H1 (cell line): ENCODE data around the gene ASAP2. TPM values are rescaled to one million over a fixed set of nuclear protein-coding genes. Genes with fewer than 3 reads are reported as not detected.

ENCODE experiments used
- CHD7 ChIP-seq: fragments of 300-600 bp; sonication (generic); IDR thresholded peaks from 2 replicates; pipeline ENCODE4 v1.7.1; 2012; ENCODE audit warnings: low read length, moderate library complexity, mild to moderate bottlenecking, inconsistent platforms; ENCODE audit not compliant: insufficient replicate concordance
- CREB1 ChIP-seq: IDR thresholded peaks from 2 replicates; pipeline ENCODE4 v1.6.1; 2012; ENCODE audit warnings: inconsistent platforms
- CTBP2 ChIP-seq: IDR thresholded peaks from 2 replicates; pipeline ENCODE4 v1.7.0; 2011; ENCODE audit warnings: borderline replicate concordance, mild to moderate bottlenecking, moderate library complexity, mixed read lengths, low read length; ENCODE audit not compliant: insufficient read depth, insufficient read length
- EP300 ChIP-seq, 2 experiments: IDR thresholded peaks; 1 replicate in 1 of 2; 2 replicates in 1 of 2; pipeline ENCODE4 v1.6.1; 2011 to 2012; ENCODE audit warnings: low read depth in 2 of 2, low read length in 2 of 2, mild to moderate bottlenecking in 2 of 2, borderline replicate concordance in 1 of 2, inconsistent platforms in 1 of 2, moderate library complexity in 1 of 2
- GTF2F1 ChIP-seq: IDR thresholded peaks from 2 replicates; pipeline ENCODE4 v1.6.1; 2012; ENCODE audit warnings: low read depth, low read length, improper control_type of control experiment, borderline replicate concordance
- JUND ChIP-seq: IDR thresholded peaks from 2 replicates; pipeline ENCODE4 v1.6.1; 2011; ENCODE audit warnings: mild to moderate bottlenecking, improper control_type of control experiment, low read length
- NRF1 ChIP-seq: IDR thresholded peaks from 2 replicates; pipeline ENCODE4 v1.6.1; 2011; ENCODE audit warnings: mild to moderate bottlenecking, low read depth, low read length, improper control_type of control experiment
- POLR2AphosphoS5 ChIP-seq: IDR thresholded peaks from 2 replicates; pipeline ENCODE4 v1.6.1; 2011; ENCODE audit warnings: low read depth, low read length
- SAP30 ChIP-seq: fragments of 300-600 bp; sonication (generic); IDR thresholded peaks from 2 replicates; pipeline ENCODE4 v1.7.1; 2012; ENCODE audit warnings: low read length, moderate library complexity, mild to moderate bottlenecking, inconsistent platforms; ENCODE audit not compliant: insufficient read depth, insufficient replicate concordance
- SIX5 ChIP-seq: IDR thresholded peaks from 2 replicates; pipeline ENCODE4 v1.6.1; 2011; ENCODE audit warnings: mild to moderate bottlenecking, low read depth, low read length
- TBP ChIP-seq: IDR thresholded peaks from 2 replicates; pipeline ENCODE4 v1.6.1; 2011; ENCODE audit warnings: low read depth, low read length, improper control_type of control experiment
- TEAD4 ChIP-seq: IDR thresholded peaks from 2 replicates; pipeline ENCODE4 v1.6.1; 2012; ENCODE audit warnings: low read depth, low read length, inconsistent platforms, mixed read lengths
- polyA plus RNA-seq, 7 experiments: library from polyadenylated mRNA; depleted of rRNA in 3 of 7; stranded (reverse) in 5 of 7; unstranded in 2 of 7; fragments of >200 nt in 5 of 7; fragments of 200-250 nt in 2 of 7; gene quantifications; 1 replicate in 5 of 7; 2 replicates in 1 of 7; 4 replicates in 1 of 7; pipeline versions ENCODE4 v1.2.1 to v1.2.3, GENCODE V29; 2011 to 2013; ENCODE audit warnings: missing spikeins in 2 of 7, mixed read lengths in 2 of 7
- total RNA-seq: library from RNA; stranded (reverse); fragmentation: NEBNext Ultra II Directional; extraction: Animal tissue kit (Norgen Biotek cat#: 25700); gene quantifications from 2 replicates; pipeline ENCODE4 v1.2.1, GENCODE V29; 2021

The ASAP2 gene
- total and polyA plus RNA-seq, 2 of the 8 experiments (the other 6 are each of a cell fraction or from before 2014, with no cell fraction given): 10.2 to 18.7 TPM

GRCh38 chr2:9328931-9329330 lies 122.3 kb downstream of the ASAP2 start (continued):
- no peak for TF ChIP-seq CHD7
- no peak for TF ChIP-seq GTF2F1
- no peak for TF ChIP-seq JUND
- no peak for TF ChIP-seq NRF1
- no peak for TF ChIP-seq TBP
- TF ChIP-seq CTBP2: no peak
- TF ChIP-seq SIX5: no peak
- TF ChIP-seq TEAD4: no peak
- no peak for TF ChIP-seq EP300 (IDR thresholded peaks at IDR 0.05; ENCODE audit: borderline replicate concordance in 1 of 2, low read depth in 2 of 2, low read length in 2 of 2)
- no peak for TF ChIP-seq POLR2AphosphoS5
- TF ChIP-seq SAP30: no peak
- no peak for TF ChIP-seq CREB1
